KG1 (cell line): ENCODE measurements around the gene XRCC2.
"Not testable (repeated sequence)": the region's sequence is repeated elsewhere in the genome, so short reads cannot be mapped to it uniquely, and the experiment has no call there.

ENCODE experiments used
- DNase-seq: peaks from one replicate; lab custom pipeline; 2025; lab: John Stamatoyannopoulos, UW

Gene XRCC2

GRCh38 chr7:152675759-152676636 is at the start of gene XRCC2:
Gene XRCC2, minus strand, starts transcription at chr7:152676141. Its CDS starts 62 bp downstream, at chr7:152676079.
- DNase-seq = peak; percentile 49

GRCh38 chr7:152723364-152723763 is 47.4 kb upstream of the XRCC2 start:
- DNase-seq = no peak

GRCh38 chr7:152712412-152713042 is 36.6 kb upstream of the XRCC2 start:
- not testable (repeated sequence) for DNase-seq

GRCh38 chr7:152711444-152711944 is 35.6 kb upstream of the XRCC2 start:
- DNase-seq = no peak

GRCh38 chr7:152710153-152710442 is 34.2 kb upstream of the XRCC2 start:
- DNase-seq = no peak

- no peak for DNase-seq
These were observed 33.6 kb upstream of the XRCC2 start for GRCh38 chr7:152709287-152710152.

- no peak for DNase-seq
These were observed 28.9 kb upstream of the XRCC2 start for GRCh38 chr7:152704796-152705384.

- no peak for DNase-seq
These were observed 23.1 kb upstream of the XRCC2 start for GRCh38 chr7:152699079-152699478.

GRCh38 chr7:152697268-152697974 is 21.5 kb upstream of the XRCC2 start:
- not testable (repeated sequence) for DNase-seq

- not testable (repeated sequence) for DNase-seq
These were observed 16.3 kb upstream of the XRCC2 start for GRCh38 chr7:152692196-152692595.

- DNase-seq = no peak
These were observed 7.4 kb upstream of the XRCC2 start for GRCh38 chr7:152683297-152683696.

GRCh38 chr7:152677808-152678670 is 2.1 kb upstream of the XRCC2 start:
- DNase-seq = no peak

- no peak for DNase-seq
These were observed 832 bp downstream of the XRCC2 start for GRCh38 chr7:152674860-152675758.

GRCh38 chr7:152673897-152674296 is 2.0 kb downstream of the XRCC2 start:
- DNase-seq = no peak

- no peak for DNase-seq
These were observed 3.3 kb downstream of the XRCC2 start for GRCh38 chr7:152672626-152673025.

- DNase-seq = no peak
These were observed 6.2 kb downstream of the XRCC2 start for GRCh38 chr7:152669758-152670157.

GRCh38 chr7:152668975-152669374 is 7.0 kb downstream of the XRCC2 start:
- DNase-seq = no peak

- DNase-seq = no peak
These were observed 8.0 kb downstream of the XRCC2 start for GRCh38 chr7:152667958-152668357.

GRCh38 chr7:152666078-152666477 is 9.9 kb downstream of the XRCC2 start:
- no peak for DNase-seq
